Panc1 (cell line): ENCODE results near the gene CDC6. TPM values are rescaled to one million over a fixed set of nuclear protein-coding genes. Genes with fewer than 3 reads are reported as not detected.

ENCODE experiments used
- ATAC-seq: fragments of 200-7000 bp; cut with Tn5 transposase; 2 replicates; pipeline ENCODE4 v1.9.1; 2020; ENCODE audit warnings: mild to moderate bottlenecking, moderate library complexity
- BruUV-seq: library from RNA; stranded (reverse); fragments of 400-500 nt; replicated peaks from 2 replicates; lab custom pipeline; 2021; lab: Mats Ljungman, UMichigan
- CTCF ChIA-PET: fragments of 300-600 bp; sonication (Branson Sonifier 250); formaldehyde crosslinking; loops from one replicate; lab custom pipeline; 2022; ENCODE audit warnings: antibody characterized with exemption; lab: Charles Lee
- POLR2A ChIA-PET: fragments of 300-600 bp; sonication (Branson Sonifier 250); formaldehyde crosslinking; loops from one replicate; lab custom pipeline; 2022; ENCODE audit warnings: antibody characterized with exemption; lab: Charles Lee
- DNase-seq: peaks from one replicate; pipeline ENCODE4 v3.0.0-alpha.2; 2010; ENCODE audit warnings: low read depth, low spot score
- H3K27ac ChIP-seq: 2 replicates; pipeline ENCODE4 v1.5.1; 2011; ENCODE audit warnings: mild to moderate bottlenecking, low read length, inconsistent platforms
- H3K27me3 ChIP-seq: fragments of 200-500 bp; sonication (Bioruptor generic); 2 replicates; pipeline ENCODE4 v1.6.0; 2014; ENCODE audit warnings: low read length, inconsistent platforms; ENCODE audit not compliant: control insufficient read depth, insufficient read depth
- H3K36me3 ChIP-seq: fragments of 200-500 bp; sonication (Bioruptor generic); 2 replicates; pipeline ENCODE4 v1.5.1; 2014; ENCODE audit warnings: inconsistent platforms, mild to moderate bottlenecking, low read length, moderate library complexity; ENCODE audit not compliant: control insufficient read depth, insufficient read depth
- H3K4me1 ChIP-seq: 2 replicates; pipeline ENCODE4 v1.5.1; 2011; ENCODE audit warnings: inconsistent platforms, mild to moderate bottlenecking, low read length, moderate library complexity; ENCODE audit not compliant: control insufficient read depth, insufficient read depth
- H3K4me3 ChIP-seq, 2 experiments: 2 replicates each; pipeline ENCODE4 v1.5.1; 2011 to 2012; ENCODE audit warnings: low read depth in 2 of 2, low read length in 2 of 2, mild to moderate bottlenecking in 2 of 2, inconsistent platforms in 1 of 2, moderate library complexity in 1 of 2
- H3K9me3 ChIP-seq: fragments of 200-500 bp; sonication (Bioruptor generic); 2 replicates; pipeline ENCODE4 v1.5.1; 2014; ENCODE audit warnings: low read depth, mild to moderate bottlenecking, inconsistent platforms, low read length, moderate library complexity; ENCODE audit not compliant: control insufficient read depth, insufficient read depth
- POLR2AphosphoS5 ChIP-seq: IDR thresholded peaks from 2 replicates; pipeline ENCODE4 v1.6.1; 2012; ENCODE audit warnings: mild to moderate bottlenecking, low read depth, low read length, moderate library complexity
- SIN3A ChIP-seq: IDR thresholded peaks from 2 replicates; pipeline ENCODE4 v1.6.1; 2012; ENCODE audit warnings: low read depth, mild to moderate bottlenecking, low read length, moderate library complexity, borderline replicate concordance; ENCODE audit not compliant: insufficient read depth
- TCF7L2 ChIP-seq: IDR thresholded peaks from 2 replicates; pipeline ENCODE4 v1.6.1; 2011; ENCODE audit warnings: mild to moderate bottlenecking, low read depth, low read length, inconsistent platforms
- in situ Hi-C: cut with HindIII; loops from 2 replicates; pipeline ENCODE4 v1.10.0; 2016; ENCODE audit warnings: low sequenced_read_pairs, low pct_unique_long_range_greater_than_20kb
- intact Hi-C: fragments of 100-400 bp; cut with micrococcal nuclease; formaldehyde crosslinking; loops from one replicate; pipeline ENCODE4 v1.10.0; 2022; ENCODE audit not compliant: unreplicated experiment
- total RNA-seq: library from RNA; stranded (reverse); gene quantifications from one replicate; pipeline ENCODE4 v1.2.1, GENCODE V29; 2021; ENCODE audit not compliant: unreplicated experiment
- TF ChIP-seq, protein P1 (sequence below), 2 experiments: IDR thresholded peaks; 2 replicates each; pipeline ENCODE4 v1.6.1; 2011 to 2012; ENCODE audit warnings: low read depth in 2 of 2, control low read depth in 1 of 2, low read length in 1 of 2, mild to moderate bottlenecking in 1 of 2, moderate library complexity in 1 of 2; ENCODE audit not compliant: insufficient read depth in 1 of 2
- TF ChIP-seq, protein P2 (sequence below): fragments of 450-650 bp; IDR thresholded peaks from 2 replicates; pipeline ENCODE4 v1.5.1; 2017; ENCODE audit warnings: mild to moderate bottlenecking

The CDC6 gene
- total RNA-seq, 1 experiment from 2014 or later = 66.3 TPM

DNA sequence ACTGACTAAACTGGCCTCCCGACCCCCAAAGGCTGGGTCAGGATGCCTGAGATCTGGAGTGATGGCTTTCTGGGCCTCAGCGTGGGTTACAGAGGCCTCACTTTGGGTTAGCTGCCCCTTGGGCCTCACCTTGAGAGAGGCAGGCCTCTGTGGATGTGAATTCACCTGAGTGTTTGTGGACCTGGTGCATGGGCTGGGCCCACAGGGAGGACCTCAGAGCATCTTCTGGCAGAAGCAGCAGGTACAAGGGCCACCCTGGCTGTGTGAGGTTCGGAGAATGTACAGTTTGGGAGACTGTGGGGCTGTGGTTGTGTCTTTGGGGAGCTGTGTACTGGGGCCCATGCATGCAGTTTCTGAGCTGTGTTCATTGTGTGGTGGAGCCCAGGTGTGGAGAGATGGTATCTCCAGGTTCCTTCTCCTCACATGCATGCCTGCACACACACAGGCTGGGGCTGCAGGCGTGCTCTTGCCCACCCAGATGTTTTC, 39.6 kb downstream of the CDC6 start:
- Histone ChIP-seq H3K9me3 (no peaks in the 10 kb centered on the region), H3K36me3 (no peaks in the 10 kb centered on the region), H3K27me3 (no peaks in the 10 kb centered on the region), H3K4me3 (no peak overlapping the region), H3K4me1 (peaks cover 86% of the 10 kb centered on the region), H3K27ac (peak overlapping the region; percentile 31; the same call in 1 of the 2 replicates)
- in situ Hi-C loops = no loop called here
- DNase-seq (no peak), ATAC-seq (no peak)
- TF ChIP-seq POLR2AphosphoS5 (no peak), SIN3A (no peak), TCF7L2 (no peak)
- TF ChIP-seq, protein P1, sequence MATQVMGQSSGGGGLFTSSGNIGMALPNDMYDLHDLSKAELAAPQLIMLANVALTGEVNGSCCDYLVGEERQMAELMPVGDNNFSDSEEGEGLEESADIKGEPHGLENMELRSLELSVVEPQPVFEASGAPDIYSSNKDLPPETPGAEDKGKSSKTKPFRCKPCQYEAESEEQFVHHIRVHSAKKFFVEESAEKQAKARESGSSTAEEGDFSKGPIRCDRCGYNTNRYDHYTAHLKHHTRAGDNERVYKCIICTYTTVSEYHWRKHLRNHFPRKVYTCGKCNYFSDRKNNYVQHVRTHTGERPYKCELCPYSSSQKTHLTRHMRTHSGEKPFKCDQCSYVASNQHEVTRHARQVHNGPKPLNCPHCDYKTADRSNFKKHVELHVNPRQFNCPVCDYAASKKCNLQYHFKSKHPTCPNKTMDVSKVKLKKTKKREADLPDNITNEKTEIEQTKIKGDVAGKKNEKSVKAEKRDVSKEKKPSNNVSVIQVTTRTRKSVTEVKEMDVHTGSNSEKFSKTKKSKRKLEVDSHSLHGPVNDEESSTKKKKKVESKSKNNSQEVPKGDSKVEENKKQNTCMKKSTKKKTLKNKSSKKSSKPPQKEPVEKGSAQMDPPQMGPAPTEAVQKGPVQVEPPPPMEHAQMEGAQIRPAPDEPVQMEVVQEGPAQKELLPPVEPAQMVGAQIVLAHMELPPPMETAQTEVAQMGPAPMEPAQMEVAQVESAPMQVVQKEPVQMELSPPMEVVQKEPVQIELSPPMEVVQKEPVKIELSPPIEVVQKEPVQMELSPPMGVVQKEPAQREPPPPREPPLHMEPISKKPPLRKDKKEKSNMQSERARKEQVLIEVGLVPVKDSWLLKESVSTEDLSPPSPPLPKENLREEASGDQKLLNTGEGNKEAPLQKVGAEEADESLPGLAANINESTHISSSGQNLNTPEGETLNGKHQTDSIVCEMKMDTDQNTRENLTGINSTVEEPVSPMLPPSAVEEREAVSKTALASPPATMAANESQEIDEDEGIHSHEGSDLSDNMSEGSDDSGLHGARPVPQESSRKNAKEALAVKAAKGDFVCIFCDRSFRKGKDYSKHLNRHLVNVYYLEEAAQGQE (IDR thresholded peaks at IDR 0.05; ENCODE audit: insufficient read depth in 1 of 2, low read depth in 2 of 2, low read length in 1 of 2) = no peak
- TF ChIP-seq, protein P2, sequence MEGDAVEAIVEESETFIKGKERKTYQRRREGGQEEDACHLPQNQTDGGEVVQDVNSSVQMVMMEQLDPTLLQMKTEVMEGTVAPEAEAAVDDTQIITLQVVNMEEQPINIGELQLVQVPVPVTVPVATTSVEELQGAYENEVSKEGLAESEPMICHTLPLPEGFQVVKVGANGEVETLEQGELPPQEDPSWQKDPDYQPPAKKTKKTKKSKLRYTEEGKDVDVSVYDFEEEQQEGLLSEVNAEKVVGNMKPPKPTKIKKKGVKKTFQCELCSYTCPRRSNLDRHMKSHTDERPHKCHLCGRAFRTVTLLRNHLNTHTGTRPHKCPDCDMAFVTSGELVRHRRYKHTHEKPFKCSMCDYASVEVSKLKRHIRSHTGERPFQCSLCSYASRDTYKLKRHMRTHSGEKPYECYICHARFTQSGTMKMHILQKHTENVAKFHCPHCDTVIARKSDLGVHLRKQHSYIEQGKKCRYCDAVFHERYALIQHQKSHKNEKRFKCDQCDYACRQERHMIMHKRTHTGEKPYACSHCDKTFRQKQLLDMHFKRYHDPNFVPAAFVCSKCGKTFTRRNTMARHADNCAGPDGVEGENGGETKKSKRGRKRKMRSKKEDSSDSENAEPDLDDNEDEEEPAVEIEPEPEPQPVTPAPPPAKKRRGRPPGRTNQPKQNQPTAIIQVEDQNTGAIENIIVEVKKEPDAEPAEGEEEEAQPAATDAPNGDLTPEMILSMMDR = no peak
- POLR2A ChIA-PET = interaction anchor here (0.7 kb wide), 1 partner anchor 11 kb away, joined by 11 read pairs; no protein-coding TSS in a partner anchor
- intact Hi-C loops = no loop called here
- BruUV-seq = no TSS peak
- CTCF ChIA-PET = no interaction called here

DNA sequence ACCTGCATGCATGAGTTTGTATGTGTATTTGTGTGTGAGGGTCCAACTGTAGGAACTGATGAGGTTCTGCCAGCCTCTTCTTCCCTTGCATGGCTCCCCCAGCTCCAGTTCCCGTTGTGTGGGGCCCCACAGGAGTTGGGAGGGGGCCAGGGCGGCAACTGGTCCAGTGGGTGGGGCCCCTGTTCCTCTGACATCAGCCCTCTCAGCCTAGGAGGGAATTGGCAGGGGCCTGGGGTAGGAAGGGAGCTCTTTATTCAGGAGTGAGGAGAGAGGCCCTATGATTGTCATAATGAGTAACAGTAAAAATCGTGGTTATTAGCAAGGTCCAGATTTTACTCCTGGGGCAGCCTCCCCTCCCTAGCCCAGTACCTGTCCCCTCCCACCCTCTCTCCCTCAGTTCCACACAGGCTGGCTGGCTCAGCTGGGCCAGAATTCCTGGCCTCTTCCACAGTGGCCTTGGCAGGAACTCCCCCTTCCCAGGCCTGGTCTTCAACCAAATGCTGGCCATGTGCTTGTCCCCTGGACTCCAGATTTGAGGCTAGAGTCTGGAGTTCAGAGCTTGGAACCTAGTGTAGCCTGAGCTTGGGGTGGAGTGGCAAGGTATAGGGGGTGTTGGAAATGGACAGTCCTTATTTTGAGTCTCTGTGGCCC, 40.2 kb downstream of the CDC6 start:
- intact Hi-C loops = no loop called here
- H3K9me3 ChIP-seq = no peaks in the 10 kb centered on the region
- H3K4me3 ChIP-seq = no peak overlapping the region
- TF ChIP-seq TCF7L2 (no peak), POLR2AphosphoS5 (no peak), SIN3A (no peak)
- TF ChIP-seq, protein P1 (IDR thresholded peaks at IDR 0.05; ENCODE audit: insufficient read depth in 1 of 2, low read depth in 2 of 2, low read length in 1 of 2) = no peak
- TF ChIP-seq, protein P2 = no peak
- CTCF ChIA-PET = interaction anchor here (0.6 to 1.8 kb wide), 2 partner anchors 11 to 465 kb away, joined by 3 to 6 read pairs; no protein-coding TSS in a partner anchor
- H3K27ac ChIP-seq = peak overlapping the region; percentile 31; the same call in 1 of the 2 replicates
- peaks cover 86% of the 10 kb centered on the region for H3K4me1 ChIP-seq
- POLR2A ChIA-PET = no interaction called here
- BruUV-seq = no TSS peak
- in situ Hi-C loops = no loop called here
- H3K36me3 ChIP-seq = no peaks in the 10 kb centered on the region
- DNase-seq (no peak), ATAC-seq (no peak)
- H3K27me3 ChIP-seq = no peaks in the 10 kb centered on the region
